ENCODE measurements around the gene PACSIN1.
"Not testable (repeated sequence)": the region's sequence is repeated elsewhere in the genome, so short reads cannot be mapped to it uniquely, and the experiment has no call there.

PACSIN1 gene

DNA sequence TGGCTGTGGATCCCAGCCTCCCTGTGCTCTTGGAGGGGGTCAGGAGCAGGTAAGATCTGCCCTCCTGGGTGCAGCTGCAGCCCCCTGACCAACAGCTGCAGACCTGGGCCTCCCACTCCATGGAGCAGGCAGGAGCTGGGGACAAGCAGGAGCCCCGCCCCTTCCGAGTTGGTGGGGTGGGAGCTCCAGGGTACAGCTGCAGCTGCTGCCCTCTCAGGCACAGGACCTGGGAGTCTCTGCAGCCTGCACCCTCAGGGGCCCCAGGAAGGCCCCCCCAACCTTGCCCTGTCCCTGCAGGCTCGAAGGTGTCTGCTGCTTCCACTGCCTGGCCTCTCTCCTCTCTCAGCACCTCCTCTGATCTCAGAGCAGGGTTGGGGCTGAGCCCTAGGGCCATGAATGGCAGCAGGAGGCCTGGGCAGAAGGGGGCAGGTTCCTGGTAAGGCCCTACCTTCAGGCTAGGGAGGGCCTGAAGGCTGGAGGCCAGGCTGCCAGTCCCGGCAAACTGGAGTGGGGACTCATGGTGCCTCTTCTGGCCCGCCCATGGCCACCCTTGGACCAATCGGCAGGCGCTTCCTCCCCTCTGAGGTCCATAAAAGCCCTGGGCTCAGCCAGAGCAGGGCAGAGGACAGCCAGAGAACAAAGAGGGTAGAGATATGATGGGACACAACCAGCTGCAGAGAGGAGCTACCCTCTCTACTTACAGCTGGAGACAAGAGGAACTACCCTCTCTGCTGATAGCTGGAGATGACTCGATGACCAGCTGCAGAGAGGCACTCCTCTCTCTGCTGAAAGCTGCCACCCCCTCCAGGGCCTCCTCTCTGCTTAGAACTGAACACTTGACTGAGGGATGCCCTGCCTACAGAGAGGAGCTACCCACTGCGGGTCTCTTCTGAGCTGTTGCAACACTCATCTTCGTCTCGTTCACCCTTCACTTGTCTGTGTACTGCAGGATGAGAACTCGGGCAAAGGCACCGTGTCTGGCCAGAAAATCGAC is 7.8 kb upstream of the PACSIN1 start:
- no peak for DNase-seq

DNA sequence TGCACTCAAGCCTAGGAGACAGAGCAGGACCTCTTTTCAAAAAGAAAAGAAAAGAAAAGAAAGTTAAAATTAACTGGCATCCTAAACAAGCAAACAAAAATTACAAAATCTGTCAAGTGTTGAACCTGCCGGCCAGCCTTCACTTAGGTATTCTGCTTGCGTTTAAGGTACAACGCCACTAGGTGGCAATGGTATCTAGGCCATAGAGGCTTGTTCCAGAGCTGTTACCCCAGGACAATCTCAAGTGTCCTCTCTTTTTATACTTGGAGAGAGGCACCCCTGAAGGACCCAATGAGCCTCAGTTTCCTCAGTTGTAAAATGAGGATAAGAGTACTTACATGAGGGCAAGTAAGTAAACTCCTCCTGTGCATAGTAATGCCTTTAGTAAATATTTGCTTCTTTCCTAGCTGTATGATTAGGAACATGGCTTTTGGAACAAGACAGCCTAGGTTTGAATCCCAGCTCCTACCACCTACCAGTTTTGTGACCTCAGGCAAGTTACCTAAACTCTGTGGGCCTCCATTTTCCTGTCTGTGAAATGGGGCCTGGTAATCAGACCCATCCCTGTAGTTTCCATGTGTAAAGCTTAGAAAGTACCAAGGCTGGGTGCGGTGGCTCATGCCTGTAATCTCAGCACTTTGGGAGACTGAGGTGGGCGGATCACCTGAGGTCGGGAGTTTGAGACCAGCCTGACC is 5.8 kb upstream of the PACSIN1 start:
- no peak for DNase-seq

DNA sequence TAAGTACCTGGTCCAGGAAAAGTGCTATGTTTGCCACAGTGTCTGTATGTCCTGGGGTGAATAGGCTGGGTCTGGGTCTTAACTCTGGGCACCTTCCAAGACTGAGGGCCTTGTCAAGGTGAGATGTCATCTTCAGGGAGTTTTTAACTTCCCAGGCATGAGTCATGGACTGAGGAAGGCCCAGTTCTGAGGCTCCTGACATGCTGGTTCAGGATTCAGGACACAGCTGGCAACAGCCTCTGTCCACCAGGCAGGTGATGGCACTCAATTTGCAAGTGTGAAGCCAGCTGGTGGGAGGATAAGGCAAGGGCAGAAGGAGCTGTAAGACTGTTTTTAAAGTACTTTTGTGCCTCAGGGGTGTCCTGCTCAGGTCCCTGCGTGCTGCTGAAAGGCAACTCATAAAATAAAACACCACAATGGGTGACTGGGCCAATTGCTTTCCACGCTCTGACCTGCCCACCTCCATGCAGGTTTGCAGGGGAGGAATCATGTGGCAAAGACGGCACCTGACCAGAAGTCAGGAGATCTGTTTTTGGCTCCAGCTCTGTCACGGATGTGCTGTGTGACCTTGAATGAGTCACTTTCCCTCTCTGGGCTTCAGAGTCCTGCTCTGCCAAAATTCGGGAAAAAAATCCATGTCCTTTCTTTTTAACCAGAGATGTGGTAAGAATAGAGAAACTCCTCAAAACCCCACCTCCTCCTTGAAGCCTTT is 4.9 kb upstream of the PACSIN1 start:
- no peak for DNase-seq

DNA sequence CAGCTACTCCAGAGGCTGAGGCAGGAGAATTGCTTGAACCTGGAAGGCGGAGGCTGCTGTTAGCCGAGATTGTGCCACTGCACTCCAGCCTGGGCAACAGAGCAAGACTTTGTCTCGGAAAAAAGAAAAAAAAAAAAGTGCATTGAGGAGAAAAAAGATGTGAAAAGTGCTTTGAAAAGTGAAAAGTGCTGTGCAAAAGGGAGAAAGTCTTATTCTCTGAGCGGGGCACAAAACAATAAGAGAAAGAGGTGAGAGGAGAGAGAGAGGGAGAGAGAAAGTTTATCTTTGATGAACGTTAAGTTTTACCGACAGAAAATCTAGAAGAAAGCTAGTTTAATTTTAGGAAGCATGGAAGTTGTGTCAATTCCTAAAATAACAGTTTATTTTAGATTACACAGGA is 3.9 kb upstream of the PACSIN1 start:
- DNase-seq, result no peak

DNA sequence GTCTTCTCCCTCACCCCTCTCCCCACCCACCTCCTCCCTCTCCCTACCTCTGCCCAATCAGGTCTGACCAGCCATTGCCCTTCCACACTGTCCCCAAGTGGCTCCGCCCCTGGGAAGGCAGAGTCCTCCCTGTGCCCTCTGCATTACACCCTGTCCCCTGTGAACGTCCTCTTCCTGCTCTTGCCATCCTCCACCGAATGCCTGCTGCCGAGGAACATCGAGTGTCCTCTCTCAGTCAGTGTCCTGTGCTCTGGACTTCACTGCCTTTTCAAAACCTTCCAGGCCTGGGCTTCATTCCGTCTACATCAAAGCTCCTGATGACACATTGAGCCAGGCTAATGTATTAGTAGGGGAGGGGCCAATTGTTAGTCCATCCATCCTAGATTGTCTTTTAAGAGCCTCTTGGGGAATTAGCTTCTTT is 3.3 kb upstream of the PACSIN1 start:
- no peak for DNase-seq

DNA sequence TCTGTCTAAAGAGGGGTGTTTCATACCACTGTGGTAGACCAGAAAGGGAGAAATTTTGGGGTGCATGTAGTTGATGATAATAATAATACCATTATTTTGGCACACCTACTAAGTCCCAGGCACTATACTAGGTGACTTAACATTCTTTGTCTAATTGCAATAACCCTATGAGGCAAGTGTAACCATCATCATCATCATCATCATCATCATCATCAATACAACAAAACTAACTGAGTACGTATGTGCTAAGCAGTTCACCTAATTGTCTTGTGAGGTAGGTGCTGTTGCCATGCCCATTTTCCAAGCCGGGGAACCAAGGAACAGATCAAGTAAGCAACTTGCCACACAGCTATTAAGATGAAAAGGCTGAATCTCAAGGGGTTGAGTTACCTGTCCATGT is 2.6 kb upstream of the PACSIN1 start:
- DNase-seq, result no peak

DNA sequence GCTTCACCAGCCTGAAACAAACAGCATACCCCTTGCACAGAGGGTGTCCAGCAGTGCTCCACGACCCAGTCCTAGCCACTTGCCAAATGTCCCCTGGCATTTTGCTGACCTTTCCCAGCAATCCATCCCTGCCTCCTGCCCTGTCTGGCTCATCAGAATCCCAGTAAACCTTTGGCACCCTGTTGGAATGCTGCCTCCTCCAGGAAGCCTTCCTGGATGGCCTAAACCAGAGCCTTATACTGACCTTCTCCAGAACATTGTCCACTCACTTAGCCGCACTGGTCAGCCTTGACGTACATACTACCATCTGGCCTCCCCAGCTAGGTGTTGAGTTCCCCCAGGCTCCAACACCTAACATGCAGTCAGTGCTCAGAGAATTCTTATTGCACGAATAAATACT is 2.0 kb upstream of the PACSIN1 start:
- no peak for DNase-seq

DNA sequence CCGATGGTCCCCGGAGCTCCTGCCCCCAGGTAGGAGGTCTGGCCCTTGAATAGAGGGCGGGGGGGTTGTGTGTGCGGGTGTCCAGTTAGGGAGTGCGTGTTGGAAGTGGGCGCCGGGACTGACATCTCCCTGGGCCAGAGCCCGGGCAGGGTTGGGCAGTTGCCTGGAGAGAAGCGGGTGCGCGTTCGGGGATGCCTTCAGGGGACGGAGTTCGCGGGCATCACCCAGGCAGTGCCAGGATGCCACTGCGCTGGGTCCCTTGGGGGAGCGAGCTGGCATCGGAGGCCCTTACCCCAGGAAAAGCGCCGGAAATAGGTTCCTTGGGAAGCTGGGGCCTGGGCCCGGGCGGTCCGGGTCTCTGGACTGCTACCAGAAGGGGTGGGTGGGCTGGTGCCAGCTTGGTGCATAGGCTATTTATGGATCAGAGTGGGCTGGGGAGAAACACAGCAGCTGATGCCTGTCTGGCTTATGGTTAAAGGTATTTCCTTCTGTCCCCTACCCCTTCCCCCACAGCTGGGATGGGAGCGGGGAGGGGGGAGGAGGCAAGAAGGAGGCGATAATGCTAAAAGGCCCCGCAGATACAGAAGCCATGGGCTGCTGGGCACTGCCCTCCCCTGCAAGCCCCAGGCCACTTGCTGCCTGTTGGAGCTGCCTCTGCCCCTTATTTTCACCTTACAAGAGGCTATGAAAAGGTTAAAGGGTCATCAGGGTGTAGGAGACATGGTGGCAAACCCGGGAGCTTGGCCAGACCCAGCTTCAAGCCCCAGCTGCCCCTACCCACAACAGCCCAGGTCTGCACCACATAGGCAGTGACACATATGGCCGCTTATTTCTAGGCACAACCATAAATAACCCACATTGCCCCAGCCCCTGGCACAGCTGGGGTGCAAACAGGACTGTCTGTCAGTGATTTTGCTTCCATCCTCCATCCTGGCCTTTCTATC is 638 bp downstream of the PACSIN1 start:
- no peak for DNase-seq

DNA sequence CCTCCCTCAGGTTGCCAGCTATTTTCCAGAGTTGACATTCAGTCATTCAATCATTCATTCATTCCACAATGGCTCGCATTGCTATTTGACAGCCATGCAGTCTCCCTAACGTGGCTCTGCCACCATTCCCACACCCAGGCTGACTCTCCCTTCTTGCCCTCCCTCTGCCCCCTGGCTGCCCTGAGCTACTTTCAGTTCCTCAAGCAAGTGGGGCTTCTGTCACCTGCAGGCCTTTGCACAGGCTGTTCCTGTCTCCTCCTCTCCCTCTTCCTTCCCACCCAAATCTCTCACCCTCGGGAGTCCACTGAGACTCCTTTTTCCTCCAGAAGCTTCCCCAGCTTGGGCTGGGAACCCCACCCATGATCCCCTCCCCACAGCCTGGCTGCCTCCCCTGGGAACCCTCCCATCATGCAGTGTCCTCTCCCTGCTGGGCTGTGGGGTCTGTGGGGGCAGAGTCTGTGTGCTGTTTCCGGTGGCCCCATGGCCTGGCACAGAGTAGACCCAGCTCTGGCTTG is 2.6 kb downstream of the PACSIN1 start:
- DNase-seq, result no peak

DNA sequence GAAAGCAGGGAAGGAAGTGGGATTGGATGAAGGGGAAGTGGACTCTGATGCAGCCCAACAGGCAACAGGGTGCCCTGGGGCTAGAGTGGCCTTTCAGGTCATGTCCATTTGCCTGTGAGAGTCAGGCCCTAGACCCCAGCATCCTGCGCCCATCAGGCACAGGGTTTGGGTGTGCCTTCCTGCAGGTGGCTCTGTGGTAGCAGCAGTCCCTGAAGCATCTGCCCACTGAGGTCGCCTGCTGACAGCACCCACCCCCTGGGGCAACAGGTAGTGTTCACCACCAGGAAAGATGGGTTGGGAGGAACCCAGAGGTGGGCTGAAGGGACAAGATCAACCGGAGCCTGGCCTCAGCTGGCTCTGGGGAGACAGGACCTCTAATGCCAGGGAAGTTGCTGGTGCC is 3.6 kb downstream of the PACSIN1 start:
- no peak for DNase-seq

DNA sequence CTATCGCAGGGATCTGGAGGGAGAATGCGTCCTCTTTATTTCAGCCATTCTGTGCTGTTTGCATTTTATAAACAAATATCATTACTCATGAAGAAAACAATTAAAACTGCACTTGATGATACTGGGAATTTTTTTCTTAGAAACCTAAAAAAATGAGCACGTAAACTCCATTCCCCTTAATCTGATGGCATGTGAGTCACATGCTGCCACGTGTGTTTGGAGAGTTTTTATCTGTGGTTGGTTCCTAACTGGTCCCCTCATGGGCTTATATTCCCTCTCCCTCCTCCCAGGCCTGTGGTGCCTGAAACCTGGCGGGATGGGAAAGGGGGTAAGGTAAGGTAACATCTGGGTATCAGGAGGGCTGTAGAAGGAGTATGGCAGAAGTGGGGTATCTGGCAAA is 6.5 kb downstream of the PACSIN1 start:
- no peak for DNase-seq

DNA sequence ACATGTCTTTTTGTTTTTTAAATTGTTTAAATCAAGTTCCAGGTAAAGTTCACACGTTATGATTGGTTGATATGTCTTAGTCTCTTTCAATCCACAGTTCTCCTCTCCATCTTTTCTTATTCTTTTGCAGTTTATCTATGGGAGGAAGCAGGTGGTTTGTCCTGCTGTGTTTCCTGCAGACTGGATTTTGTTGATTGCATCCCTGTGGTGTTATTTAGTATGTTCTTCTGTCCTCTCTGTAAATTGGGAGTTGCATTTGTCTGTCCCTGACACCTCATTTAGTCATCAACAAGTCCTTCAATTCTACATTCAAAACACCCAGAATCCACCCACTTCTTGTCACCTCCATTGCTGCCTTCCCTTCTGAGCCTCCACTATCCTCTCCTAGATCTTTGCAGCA is 8.1 kb downstream of the PACSIN1 start:
- no peak for DNase-seq

DNA sequence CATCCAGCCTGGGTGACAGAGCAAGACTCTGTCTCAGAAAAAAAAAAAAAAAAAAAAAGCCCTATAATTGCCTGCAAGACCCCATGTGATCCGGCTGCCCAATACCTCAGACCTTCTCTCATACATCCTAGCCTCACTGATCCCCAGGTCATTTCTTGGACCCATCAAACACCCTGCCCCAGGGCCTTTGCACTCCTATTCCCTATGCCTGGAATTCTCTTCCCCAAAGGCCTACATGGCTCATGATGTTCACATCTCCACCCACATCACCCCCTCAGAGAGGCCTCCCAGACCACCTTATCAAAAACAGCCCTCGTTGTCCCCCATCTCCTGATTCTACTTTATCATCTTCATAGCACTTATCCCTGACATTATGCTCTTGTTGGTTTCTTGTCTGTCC is 8.9 kb downstream of the PACSIN1 start:
- no peak for DNase-seq

DNA sequence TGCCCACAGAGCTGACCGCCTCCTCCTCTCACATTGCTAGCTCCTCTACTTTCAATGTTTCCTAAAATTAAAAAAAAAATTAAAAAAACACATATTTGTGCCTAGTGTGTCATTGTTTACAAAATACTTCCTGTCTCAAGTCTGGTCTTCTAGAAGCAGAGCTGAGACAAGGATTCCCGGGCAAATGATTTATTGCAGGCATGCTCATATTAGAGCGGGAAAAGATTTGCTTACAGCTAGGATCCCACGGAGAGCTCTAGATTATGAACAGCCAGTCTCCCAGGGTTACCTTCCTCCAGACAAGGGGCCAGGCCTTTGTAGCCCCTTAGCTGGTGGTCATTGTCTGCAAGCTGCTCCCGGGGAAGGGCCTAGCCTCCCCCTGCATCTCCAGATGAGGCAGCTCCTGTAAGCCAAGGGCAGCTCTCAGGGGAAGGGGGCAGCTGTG is 9.4 kb downstream of the PACSIN1 start:
- no peak for DNase-seq

DNA sequence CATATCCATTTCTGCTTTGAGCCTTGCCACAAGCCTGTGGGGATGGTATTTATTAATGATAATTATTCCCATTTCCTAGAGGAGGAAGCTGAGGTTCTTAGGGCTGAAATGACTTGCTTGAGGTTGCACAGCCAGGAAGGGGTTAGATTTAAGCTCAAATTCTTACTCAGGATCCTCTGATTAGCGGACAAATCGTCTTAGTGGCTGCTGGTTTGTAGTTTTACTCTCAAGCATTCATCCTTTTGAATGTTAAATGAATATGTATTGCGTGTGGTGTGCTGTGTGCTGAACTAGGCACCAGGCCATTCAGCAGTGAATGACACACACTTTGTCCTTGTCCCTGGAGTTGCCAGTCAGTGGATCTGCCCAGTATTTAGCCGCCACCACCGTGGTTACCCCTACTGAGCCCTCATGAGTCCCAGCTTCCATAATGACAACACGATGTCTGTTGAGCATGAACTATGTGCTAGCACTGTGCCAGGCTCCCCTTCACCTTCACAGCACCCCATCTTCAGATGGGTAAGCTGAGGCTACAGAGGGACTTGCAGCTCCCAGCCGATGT is 10.0 kb downstream of the PACSIN1 start:
- DNase-seq, result no peak

DNA sequence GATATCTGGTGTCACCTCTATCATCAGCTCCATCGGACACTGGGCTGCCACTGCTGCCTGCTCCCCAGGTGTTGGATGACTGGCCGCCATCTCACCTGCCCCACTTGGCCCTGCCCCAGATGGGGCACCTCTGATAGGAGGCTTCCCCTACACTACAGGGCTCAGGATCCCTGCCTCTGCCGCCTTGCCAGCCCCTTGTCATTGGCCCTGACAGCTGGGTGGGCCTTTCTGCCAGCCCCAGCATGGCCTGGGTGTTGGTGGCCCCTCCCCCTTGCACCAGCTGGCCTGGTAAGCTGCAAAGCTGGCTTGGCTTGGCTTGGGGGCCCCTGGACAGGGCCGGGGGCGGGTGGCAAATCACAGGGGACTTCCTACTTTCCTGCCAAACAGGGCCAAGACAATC is 10.6 kb downstream of the PACSIN1 start:
- no peak for DNase-seq

DNA sequence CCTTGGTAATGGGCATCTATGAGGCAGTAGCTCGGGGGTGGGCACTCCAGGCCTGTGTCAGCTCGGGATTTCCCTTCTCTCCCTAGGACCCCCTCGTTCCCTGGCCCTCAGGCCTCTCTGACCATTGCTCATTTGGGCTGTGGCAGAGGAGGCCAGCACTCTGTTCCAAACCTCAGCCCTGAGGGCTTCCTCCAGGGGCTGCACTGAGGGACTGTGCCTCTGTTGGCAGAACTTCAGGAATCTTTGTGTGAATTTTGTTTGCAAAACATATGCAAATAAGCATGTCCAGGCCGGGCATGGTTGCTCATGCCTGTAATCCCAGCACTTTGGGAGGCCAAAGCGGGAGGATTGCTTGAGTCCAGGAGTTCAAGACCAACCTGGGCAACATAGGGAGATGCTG is 11.0 kb downstream of the PACSIN1 start:
- no peak for DNase-seq

DNA sequence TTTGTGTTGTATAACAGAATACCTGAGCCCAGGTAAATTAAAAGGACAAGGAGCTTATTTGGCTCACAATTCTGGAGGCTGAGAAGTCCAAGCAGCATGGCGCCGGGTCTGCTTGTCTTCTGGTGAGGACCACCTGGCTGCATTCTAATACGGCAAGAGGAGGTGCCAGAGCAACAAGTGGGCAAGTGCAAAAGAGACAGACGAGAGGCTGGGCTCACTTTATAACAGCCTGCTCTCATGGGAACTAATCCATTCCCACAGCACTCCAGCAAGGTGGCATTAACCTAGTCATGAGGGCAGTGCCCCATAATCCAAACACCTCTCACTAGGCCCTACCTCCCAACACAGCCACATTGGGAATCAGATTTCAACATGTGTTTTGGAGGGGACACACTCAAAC is 12.9 kb downstream of the PACSIN1 start:
- no peak for DNase-seq

DNA sequence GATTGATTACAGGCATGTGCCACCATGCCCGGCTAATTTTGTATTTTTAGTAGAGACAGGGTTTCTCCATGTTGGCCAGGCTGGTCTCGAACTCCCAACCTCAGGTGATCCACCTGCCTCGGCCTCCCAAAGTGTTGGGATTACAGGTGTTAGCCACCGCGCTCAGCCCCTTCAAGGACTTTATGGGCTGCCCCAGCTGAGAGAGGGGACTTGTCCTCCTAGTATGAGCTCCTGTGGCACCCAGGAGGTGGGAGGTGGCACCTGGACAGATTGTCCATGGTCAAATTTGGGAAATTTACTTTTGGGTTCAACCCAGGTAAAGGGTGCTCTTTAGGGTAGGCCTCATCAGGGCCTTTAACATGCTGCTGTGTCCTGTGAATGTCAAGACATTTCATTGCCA is 17.9 kb downstream of the PACSIN1 start:
- not testable (repeated sequence) for DNase-seq

DNA sequence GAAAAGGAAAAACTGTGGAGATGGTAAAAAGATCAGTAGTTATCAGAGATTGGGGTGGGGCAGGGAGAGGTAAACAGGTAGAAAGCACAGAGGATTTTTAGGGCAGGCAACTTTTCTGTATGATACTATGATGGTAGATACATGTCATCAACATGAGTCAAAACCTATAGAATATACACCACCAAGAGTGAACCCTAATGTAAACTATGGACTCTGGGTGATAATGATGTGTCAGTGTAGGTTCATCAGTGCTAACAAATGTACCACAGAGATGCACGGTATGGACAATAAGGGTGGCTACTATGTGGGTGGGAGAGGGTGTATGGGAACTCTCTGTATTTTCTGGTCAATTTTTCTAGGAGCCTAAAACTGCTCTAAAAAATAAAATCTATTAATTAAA is 18.5 kb downstream of the PACSIN1 start:
- no peak for DNase-seq

DNA sequence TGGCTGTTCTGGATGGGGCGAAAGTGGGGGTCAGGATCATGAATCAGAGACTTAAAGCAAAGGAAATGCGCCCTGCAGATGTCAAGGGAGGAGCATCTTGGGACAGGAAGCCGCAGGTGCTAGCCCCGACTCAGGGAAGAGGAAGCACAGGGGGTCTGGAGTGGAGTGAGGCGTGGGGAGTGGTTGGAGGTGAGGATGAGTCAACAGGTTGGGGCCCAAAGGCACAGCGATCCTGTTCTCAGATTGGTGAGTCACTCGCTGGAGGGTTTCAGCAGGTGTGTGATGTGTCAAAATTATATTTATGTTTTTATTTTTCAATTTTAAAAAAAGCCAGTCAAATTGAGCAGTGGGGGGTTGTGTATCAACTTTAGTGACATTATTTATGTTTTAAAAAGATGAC is 19.0 kb downstream of the PACSIN1 start:
- no peak for DNase-seq
